ENCODE results near the gene KIAA1328.

Gene KIAA1328

DNA sequence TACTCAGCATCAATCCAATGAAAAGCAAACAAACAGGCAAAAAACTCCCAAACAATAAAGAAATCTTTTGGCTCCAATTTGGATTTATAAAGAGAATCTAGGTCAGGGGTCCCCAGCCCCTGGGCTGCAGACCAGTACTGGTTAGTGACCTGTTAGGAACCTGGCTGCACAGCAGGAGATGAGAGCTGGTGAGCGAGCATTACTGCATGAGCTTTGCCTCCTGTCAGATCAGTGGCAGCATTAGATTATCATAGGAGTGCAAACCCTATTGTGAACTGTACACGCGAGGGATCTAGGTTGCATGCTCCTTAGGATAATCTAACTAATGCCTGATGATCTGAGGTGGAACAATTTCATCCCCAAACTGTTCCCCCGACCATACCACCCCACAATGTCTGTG, 102.2 kb downstream of the KIAA1328 start:
- H3K4me3 ChIP-seq (ENCODE audit: low read depth, low read length): no peak overlapping the region
- TF ChIP-seq, protein P1, sequence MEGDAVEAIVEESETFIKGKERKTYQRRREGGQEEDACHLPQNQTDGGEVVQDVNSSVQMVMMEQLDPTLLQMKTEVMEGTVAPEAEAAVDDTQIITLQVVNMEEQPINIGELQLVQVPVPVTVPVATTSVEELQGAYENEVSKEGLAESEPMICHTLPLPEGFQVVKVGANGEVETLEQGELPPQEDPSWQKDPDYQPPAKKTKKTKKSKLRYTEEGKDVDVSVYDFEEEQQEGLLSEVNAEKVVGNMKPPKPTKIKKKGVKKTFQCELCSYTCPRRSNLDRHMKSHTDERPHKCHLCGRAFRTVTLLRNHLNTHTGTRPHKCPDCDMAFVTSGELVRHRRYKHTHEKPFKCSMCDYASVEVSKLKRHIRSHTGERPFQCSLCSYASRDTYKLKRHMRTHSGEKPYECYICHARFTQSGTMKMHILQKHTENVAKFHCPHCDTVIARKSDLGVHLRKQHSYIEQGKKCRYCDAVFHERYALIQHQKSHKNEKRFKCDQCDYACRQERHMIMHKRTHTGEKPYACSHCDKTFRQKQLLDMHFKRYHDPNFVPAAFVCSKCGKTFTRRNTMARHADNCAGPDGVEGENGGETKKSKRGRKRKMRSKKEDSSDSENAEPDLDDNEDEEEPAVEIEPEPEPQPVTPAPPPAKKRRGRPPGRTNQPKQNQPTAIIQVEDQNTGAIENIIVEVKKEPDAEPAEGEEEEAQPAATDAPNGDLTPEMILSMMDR (IDR thresholded peaks at IDR 0.05; ENCODE audit: borderline replicate concordance, insufficient read depth, low read depth, low read length): no peak

GRCh38 chr18:36933552-36933951, 104.6 kb downstream of the KIAA1328 start:
- TF ChIP-seq, protein P1 (IDR thresholded peaks at IDR 0.05; ENCODE audit: borderline replicate concordance, insufficient read depth, low read depth, low read length): no peak
- no peak overlapping the region for H3K4me3 ChIP-seq (ENCODE audit: low read depth, low read length)

GRCh38 chr18:36934884-36935283, 106.0 kb downstream of the KIAA1328 start:
- H3K4me3 ChIP-seq (ENCODE audit: low read depth, low read length): no peak overlapping the region
- TF ChIP-seq, protein P1 (IDR thresholded peaks at IDR 0.05; ENCODE audit: borderline replicate concordance, insufficient read depth, low read depth, low read length): no peak

GRCh38 chr18:36942264-36942663, 113.3 kb downstream of the KIAA1328 start:
- TF ChIP-seq, protein P1 (IDR thresholded peaks at IDR 0.05; ENCODE audit: borderline replicate concordance, insufficient read depth, low read depth, low read length): peak; percentile 62; the same call in 1 of the 2 replicates
- H3K4me3 ChIP-seq (ENCODE audit: low read depth, low read length): no peak overlapping the region

DNA sequence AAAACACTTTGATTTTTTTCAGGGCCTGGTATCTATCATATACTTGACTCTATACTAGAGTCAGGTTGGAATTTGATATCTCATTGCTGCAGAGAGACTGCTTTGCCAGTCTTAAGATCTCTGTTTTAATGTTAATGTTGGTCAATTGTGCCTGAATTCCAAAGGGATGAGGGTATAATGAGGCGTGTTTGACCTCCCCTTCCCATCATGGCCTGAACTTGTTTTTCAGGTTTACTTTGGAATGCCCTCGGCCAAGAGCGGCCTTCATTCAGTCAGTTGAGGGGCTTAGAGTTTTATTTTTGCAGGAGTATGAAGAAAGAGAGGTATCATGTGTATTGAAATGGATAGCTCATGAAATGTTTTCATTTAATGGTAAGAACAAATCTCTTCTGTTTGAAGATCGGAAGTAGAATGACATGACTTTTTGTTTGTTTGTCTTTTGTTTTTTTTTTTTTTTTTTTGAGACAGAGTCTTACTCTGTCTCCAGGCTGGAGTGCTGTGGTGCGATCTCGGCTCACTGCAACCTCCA, 119.0 kb downstream of the KIAA1328 start:
- TF ChIP-seq, protein P1 (IDR thresholded peaks at IDR 0.05; ENCODE audit: borderline replicate concordance, insufficient read depth, low read depth, low read length): no peak
- H3K4me3 ChIP-seq (ENCODE audit: low read depth, low read length): no peak overlapping the region

DNA sequence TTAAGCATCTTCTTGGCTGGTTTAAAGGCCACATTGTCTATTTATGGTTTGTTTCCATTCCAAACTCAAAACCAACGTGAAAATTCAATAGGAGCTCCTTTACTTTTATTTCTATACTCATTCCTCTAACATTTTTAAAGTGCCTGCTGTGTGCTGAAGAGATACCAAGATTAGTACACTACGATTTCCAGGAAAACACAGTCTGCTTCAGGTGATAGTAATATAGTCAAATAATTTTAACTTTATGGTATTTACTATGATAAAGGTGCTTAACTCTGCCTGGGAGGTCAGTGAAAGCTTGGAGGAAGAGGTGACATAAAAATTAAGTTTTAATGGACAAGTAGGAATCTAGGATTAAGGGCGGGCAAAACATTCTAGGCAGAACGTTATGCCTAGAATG, 121.4 kb downstream of the KIAA1328 start:
- no peak overlapping the region for H3K4me3 ChIP-seq (ENCODE audit: low read depth, low read length)
- TF ChIP-seq, protein P1 (IDR thresholded peaks at IDR 0.05; ENCODE audit: borderline replicate concordance, insufficient read depth, low read depth, low read length): no peak

- TF ChIP-seq, protein P1 (IDR thresholded peaks at IDR 0.05; ENCODE audit: borderline replicate concordance, insufficient read depth, low read depth, low read length): no peak
- H3K4me3 ChIP-seq (ENCODE audit: low read depth, low read length): no peak overlapping the region
These were observed 122.0 kb downstream of the KIAA1328 start for GRCh38 chr18:36950960-36951359.

All from GM12875 (cell line).